Panc1 (cell line): ENCODE data around the gene ALDOC.

ENCODE experiments used
- CTCF ChIP-seq: fragments of 450-650 bp; IDR thresholded peaks from 2 replicates; pipeline ENCODE4 v1.5.1; 2017; ENCODE audit warnings: mild to moderate bottlenecking
- SIN3A ChIP-seq: IDR thresholded peaks from 2 replicates; pipeline ENCODE4 v1.6.1; 2012; ENCODE audit warnings: low read depth, mild to moderate bottlenecking, low read length, moderate library complexity, borderline replicate concordance; ENCODE audit not compliant: insufficient read depth

- no peak for TF ChIP-seq CTCF
- no peak for TF ChIP-seq SIN3A
Observed at GRCh38 chr17:28550858-28551257, 25.8 kb downstream of the ALDOC start.
